ENCODE measurements around the gene MCF2L. TPM values are rescaled to one million over a fixed set of nuclear protein-coding genes. Genes with fewer than 3 reads are reported as not detected.

The MCF2L gene
- total RNA-seq, 2 experiments from 2014 or later = 13.0 to 13.5 TPM

- Histone ChIP-seq H3K4me3 (ENCODE audit: low read length) (no peak overlapping the region), H3K9me3 (ENCODE audit: control insufficient read depth in 1 of 2, insufficient read depth in 1 of 2, low read length in 2 of 2) (no peaks in the 10 kb centered on the region), H3K36me3 (ENCODE audit: insufficient read depth, low read length) (no peaks in the 10 kb centered on the region), H3K27ac (ENCODE audit: low read depth in 1 of 2, low read length in 2 of 2) (no peak overlapping the region), H3K4me1 (ENCODE audit: insufficient read depth, low read length) (no peaks in the 10 kb centered on the region), H3K27me3 (ENCODE audit: control insufficient read depth in 1 of 2, insufficient read depth in 2 of 2, low read length in 2 of 2) (no peaks in the 10 kb centered on the region)
- H3K27ac Mint-ChIP-seq = no peak overlapping the region
- no peaks in the 10 kb centered on the region for H3K9me3 Mint-ChIP-seq
- TF ChIP-seq CTCF (IDR thresholded peaks at IDR 0.05) = no peak
- H3K4me3 Mint-ChIP-seq = no peak overlapping the region
- intact Hi-C loops (cut with DNase I, micrococcal nuclease) = no loop called here
- no peaks in the 10 kb centered on the region for H3K27me3 Mint-ChIP-seq
- DNase-seq (no peak), ATAC-seq (ENCODE audit: poor library complexity) (no peak)
- CTCF ChIA-PET = no interaction called here
- H3K36me3 Mint-ChIP-seq (ENCODE audit: low read depth) = no peaks in the 10 kb centered on the region
- POLR2A ChIA-PET = no interaction called here
- no peaks in the 10 kb centered on the region for H3K4me1 Mint-ChIP-seq (ENCODE audit: low read depth)
These were observed 9.1 kb upstream of the MCF2L start for GRCh38 chr13:112959701-112960542.

- POLR2A ChIA-PET = no interaction called here
- Histone ChIP-seq H3K27me3 (ENCODE audit: control insufficient read depth in 1 of 2, insufficient read depth in 2 of 2, low read length in 2 of 2) (no peaks in the 10 kb centered on the region), H3K27ac (ENCODE audit: low read depth in 1 of 2, low read length in 2 of 2) (no peak overlapping the region), H3K9me3 (ENCODE audit: control insufficient read depth in 1 of 2, insufficient read depth in 1 of 2, low read length in 2 of 2) (no peaks in the 10 kb centered on the region), H3K4me3 (ENCODE audit: low read length) (no peak overlapping the region), H3K36me3 (ENCODE audit: insufficient read depth, low read length) (no peaks in the 10 kb centered on the region), H3K4me1 (ENCODE audit: insufficient read depth, low read length) (no peaks in the 10 kb centered on the region)
- CTCF ChIA-PET = no interaction called here
- no peaks in the 10 kb centered on the region for H3K9me3 Mint-ChIP-seq
- no peak for ATAC-seq (ENCODE audit: poor library complexity)
- no peak for DNase-seq
- TF ChIP-seq CTCF (IDR thresholded peaks at IDR 0.05) = no peak
- no peaks in the 10 kb centered on the region for H3K4me1 Mint-ChIP-seq (ENCODE audit: low read depth)
- no peak overlapping the region for H3K27ac Mint-ChIP-seq
- intact Hi-C loops (cut with DNase I, micrococcal nuclease) = no loop called here
- H3K27me3 Mint-ChIP-seq = no peaks in the 10 kb centered on the region
- no peaks in the 10 kb centered on the region for H3K36me3 Mint-ChIP-seq (ENCODE audit: low read depth)
- H3K4me3 Mint-ChIP-seq = no peak overlapping the region
These were observed 8.3 kb upstream of the MCF2L start for GRCh38 chr13:112960706-112961105.

GRCh38 chr13:112961457-112962369 is 7.3 kb upstream of the MCF2L start:
- Mint-ChIP-seq H3K4me3 (no peak overlapping the region), H3K9me3 (no peaks in the 10 kb centered on the region), H3K4me1 (ENCODE audit: low read depth) (peaks cover 5% of the 10 kb centered on the region), H3K27me3 (no peaks in the 10 kb centered on the region), H3K36me3 (ENCODE audit: low read depth) (no peaks in the 10 kb centered on the region), H3K27ac (no peak overlapping the region)
- Histone ChIP-seq H3K9me3 (ENCODE audit: control insufficient read depth in 1 of 2, insufficient read depth in 1 of 2, low read length in 2 of 2) (no peaks in the 10 kb centered on the region), H3K27me3 (ENCODE audit: control insufficient read depth in 1 of 2, insufficient read depth in 2 of 2, low read length in 2 of 2) (no peaks in the 10 kb centered on the region), H3K4me3 (ENCODE audit: low read length) (no peak overlapping the region), H3K36me3 (ENCODE audit: insufficient read depth, low read length) (no peaks in the 10 kb centered on the region), H3K27ac (ENCODE audit: low read depth in 1 of 2, low read length in 2 of 2) (no peak overlapping the region), H3K4me1 (ENCODE audit: insufficient read depth, low read length) (no peaks in the 10 kb centered on the region)
- ATAC-seq (ENCODE audit: poor library complexity) = no peak
- TF ChIP-seq CTCF (IDR thresholded peaks at IDR 0.05) = no peak
- intact Hi-C loops (cut with DNase I, micrococcal nuclease) = no loop called here
- ChIA-PET CTCF (no interaction called here), POLR2A (no interaction called here)
- no peak for DNase-seq

Data from CD4-positive, alpha-beta T cell (primary cell).